ELR (cell line): ENCODE results near the gene KATNAL2.

Experiments used
- DNase-seq: peaks from one replicate; pipeline ENCODE4 v3.0.0-alpha.2; 2015; ENCODE audit warnings: low read depth

KATNAL2 gene

DNA sequence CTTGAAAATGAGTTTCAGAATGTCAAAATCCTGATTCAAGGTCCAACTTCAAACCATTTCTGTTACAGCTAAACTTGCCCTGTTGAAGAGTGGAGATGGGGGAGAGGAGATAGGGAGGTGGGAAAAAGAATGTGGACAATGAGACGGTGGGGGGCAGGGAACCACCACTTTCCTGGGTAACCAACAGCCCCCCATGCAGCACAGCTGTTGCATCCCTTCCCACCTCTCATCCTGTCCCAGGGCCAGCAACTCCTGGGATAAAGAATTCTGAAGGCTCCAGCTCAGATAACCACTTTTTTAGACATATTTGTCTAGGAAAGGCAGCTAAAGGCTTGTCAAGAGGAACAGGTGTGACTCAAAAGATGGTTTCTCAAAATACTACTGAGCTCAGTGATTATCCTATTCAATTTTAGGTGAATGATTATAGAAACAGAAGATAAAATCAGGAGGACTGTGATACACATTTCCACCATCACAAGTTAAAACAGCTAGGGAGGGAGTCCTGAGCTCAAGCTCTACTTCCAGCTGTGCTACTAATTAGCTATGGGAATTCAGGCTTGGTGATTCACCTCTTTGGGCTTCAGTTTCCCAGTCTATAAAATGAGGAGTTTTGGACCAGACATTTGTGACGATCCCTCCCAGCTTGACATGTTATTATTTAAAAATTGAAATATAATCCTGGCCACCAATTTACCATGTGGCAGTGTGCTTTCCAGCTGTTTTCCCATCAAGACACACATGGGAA is 196.6 kb downstream of the KATNAL2 start:
- DNase-seq, result peak; percentile 2

DNA sequence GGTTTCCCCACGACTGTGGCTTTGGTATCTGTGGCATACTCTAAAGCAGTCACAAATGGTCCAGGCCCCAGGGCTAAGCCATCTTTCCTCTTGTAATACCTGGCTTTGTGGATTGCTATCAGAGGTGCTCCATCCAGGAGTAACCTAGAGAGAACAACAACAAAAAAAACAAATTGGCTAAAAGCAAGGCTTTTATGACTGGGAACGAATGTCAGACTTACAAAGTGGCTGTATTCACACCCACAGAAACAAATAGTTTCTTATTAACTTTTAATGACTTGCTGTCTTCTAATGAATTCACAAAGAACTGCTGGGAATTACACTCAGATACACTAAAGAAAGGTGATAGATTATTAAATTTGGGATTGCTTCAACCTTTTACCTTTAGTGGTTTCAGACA is 197.8 kb downstream of the KATNAL2 start:
- no peak for DNase-seq

DNA sequence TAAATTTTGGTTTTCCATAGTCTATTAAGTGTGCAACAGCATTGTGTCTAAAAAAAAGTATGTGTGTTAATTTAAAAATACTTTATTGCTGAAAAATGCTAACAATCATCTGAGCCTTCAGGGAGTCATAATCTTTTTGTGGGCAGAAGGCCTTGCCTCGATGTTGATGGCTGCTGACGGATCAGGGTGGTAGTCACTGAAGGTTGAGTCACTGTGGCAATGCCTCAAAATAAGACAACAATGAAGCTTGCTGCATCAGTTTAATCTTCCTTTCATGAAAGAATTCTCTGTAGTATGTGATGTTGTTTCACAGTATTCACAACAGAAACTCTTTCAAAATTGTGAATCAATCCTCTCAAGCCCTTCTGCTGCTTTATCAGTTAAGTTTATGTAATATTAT is 201.6 kb downstream of the KATNAL2 start:
- no peak for DNase-seq

DNA sequence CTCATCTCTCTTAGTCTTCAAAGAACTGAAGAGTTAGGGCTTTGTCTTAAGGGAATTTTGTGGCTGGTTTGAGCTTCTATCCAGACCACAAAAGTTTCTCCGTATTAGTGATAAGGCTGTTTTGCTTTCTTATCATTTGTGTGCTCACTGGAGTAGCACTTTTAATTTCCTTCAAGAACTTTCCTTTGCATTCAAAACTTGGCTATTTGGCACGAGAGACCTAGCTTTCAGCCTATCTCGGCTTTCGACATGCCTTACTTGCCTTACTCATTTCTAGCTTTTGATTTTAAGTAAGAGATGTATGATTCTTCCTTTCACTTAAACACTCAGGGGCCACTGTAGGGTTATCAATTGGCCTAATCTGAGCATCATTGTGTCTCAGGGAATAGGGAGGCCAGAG is 203.0 kb downstream of the KATNAL2 start:
- no peak for DNase-seq

DNA sequence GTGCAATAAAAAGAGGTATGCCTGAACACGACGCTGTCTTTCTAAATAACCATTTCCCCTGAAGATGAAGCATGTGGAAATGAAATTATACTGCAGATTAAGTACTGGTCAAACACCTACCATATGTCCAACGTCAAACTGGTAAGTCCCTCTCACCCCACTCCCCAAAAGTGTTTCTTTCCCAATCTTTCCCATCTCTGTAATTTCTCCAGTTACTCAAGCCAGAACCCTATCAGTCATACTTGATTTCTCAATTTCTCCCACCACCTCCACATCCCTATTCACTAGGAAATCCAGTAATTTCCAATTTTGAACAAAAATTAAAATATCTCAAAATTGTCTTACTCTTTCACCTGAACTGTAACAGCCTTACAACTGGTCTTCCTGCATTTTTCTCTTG is 203.7 kb downstream of the KATNAL2 start:
- DNase-seq, result no peak

DNA sequence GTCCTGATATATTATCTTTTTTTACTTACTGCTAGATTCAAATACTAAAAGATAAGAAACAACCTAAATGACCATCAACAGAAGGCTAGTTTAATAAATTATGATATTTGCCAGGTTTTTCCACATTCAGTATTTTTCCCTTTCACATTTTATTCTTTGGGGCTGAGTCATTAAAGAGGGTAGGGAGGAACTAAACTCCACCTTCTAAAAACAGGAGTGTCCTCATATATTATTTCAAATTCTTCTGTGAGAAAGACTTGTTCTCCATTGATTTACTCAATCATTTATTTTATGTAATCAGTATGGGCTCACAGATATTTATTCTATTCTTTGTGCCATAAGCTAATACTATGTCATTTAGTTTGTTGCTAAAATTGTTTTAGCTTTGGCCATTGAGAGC is 223.9 kb downstream of the KATNAL2 start:
- DNase-seq, result no peak

DNA sequence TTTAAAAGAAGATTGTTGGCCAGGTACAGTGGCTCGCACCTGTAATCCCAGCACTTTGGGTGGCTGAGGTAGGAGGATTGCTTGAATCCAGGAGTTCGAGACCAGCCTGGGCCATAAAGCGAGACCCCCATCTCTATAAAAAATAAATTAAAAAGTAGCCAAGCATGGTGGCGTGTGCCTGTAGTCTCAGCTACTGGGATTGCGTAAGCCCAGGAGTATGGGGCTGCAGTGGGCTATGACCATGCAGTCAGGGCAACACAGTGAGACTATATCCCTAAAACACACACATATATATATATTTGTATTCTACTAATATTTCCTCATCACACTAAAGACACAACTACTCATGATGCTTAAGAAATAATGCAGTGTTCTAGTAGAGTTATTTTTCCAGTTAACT is 225.8 kb downstream of the KATNAL2 start:
- no peak for DNase-seq

DNA sequence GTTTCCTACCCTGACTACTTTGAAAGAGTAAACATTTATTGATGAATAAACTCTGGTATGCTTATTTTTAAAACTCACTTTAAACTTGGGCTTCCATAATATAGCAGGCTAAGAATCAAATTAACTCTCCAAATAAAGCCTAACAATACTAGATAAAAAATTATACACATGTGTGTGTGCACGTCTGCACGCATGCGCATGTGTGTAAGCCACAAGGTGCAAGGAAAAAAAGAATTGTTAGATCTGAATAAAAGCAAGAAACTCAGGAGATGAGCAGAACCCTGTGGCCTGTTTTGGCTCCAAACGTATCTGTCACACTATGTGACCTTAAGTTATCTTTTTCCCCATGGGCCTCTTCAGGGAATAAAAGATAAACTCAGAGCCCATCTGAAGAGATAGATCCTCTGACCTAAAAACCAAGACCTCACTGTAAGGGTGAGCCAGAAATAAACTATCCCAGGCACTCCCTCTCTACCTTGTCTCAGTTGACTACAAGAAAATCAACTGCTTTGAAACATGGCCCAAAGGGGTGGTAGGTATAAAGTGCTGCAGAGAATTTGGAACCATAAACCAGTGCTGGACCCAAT is 226.6 kb downstream of the KATNAL2 start:
- no peak for DNase-seq

DNA sequence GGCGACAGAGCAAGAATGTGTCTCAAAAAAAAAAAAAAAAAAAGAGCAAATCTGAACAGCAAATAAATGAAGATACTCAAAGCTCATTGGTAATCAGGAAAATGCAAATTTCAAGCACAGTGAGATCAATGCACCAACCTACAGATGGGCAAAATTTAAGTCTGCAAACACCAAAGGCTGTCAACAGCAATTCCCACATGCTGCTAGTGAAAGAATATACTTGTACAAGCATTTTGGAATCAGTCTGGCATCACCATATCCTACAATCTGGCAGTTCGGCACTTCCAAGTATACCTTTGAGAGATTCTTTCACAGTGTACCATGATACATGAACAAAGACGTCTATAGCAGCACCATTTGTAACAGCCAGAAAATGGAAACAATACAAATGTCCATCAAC is 228.8 kb downstream of the KATNAL2 start:
- no peak for DNase-seq

DNA sequence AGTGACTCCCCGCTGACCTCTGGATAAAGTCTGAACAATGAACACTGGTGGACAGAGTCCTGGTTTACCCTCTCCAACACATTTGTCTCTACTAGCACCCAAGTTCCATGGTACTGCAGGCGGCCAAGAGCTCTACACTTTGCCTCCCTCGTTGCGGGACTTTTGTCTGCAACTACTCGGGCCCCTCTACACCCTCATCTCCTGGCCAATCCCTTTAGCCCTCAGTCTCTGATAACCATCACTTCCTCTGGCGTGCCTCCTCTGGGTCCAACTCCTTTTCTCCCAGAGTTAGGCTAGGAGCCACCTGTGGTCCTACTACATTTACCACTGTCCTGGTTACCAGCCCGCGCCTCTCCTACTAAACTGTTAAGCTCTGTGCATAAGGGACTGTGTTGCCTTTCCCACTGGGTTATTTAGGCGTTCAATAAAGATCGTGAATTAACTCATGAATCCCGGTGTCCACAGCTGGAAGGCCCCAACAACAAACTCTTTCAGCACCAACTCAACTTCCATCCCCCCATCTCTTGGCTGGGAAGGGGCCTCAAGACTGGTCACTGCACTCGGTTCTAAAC is 232.1 kb downstream of the KATNAL2 start:
- DNase-seq, result peak; percentile 44

DNA sequence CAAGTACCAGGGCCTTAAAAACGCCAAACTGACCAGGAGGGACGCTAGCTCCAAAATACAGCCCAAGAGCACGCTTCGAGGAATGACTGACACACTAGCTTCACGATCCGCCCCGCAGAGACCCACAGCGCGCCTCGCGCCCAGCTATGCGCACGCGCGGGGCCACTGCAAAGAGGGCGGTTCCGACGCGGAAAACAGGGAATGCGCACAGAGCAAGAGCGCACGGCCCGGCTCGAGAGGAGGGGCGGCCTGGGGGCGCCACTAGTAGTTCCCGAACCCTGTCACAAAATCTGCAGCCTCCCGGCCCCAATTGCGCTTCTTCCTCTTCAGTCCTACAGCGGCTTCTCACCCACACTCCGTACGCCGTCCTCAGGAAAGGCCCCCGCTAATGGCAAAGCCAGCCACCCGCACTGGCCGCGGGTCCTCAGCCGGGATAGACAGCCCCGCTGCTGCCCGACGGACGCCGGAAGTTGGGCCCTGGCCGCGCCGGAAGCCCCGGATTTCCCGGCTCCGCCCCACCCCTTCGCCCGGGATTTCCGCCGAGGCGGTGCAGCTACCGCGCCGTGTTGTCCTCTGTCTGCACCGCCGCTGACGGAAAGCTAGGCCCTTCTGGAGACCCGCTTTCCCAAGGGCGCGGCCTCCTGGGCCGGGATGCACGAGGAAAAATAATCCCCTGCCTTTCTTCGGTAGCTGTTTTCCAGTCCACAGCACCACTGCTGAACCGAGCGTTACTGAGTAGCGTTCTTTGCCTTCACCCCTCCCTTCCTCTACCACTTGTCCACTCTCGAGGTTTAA is 232.8 kb downstream of the KATNAL2 start, which contains the start of gene HDHD2:
Gene HDHD2, minus strand, starts transcription at position 472 of the 795 bp plus-strand sequence. CDS start 14,061 bp downstream, outside the sequence.
- DNase-seq, result peak; percentile 85

DNA sequence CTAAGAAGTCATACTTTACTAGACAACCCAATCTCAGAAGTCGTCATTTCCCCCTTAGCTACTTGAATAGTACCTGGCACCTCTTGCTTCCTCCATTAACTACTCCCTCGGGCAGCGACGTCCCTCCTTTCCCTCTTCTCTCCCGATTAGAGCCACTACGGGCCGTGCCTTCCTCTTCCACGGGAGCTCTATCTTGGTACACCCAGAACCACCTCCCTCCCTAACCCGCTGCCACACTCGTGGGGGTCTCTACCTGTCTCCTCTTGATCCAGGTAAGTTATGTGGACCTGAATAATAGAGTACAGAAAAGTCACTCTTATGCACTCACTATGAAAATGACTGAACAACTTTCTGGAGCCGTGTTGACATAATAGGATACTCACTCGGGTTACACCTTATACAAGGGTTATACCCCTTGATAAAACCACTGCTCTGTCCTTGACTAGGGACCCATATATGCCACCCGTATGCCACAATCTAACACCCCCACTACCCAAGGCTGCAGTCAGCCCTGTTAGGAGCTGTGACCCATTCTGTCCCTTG is 233.5 kb downstream of the KATNAL2 start:
- no peak for DNase-seq

DNA sequence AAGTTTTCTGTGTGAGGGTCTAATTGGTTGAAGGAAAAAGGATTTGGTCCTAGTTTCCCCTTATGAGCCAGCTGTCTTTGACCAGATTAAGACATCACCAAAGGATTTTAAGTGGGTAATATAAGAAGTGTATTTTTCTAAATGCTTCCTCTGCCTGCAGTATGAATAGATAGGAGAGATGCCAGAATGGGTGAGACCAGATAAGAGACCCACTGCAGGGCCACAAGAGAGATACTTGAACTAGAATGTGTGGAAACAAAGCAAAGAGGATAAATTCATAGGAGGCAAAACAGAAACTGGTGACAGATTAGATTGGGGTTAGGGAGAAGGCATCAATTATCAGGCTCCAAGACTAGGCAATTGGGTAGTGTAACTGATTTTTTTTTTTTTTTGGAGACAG is 234.0 kb downstream of the KATNAL2 start:
- no peak for DNase-seq
